ENCODE results near the gene THOC6. TPM values are rescaled to one million over a fixed set of nuclear protein-coding genes. Genes with fewer than 3 reads are reported as not detected.
"Not testable (repeated sequence)": the region's sequence is repeated elsewhere in the genome, so short reads cannot be mapped to it uniquely, and the experiment has no call there.

THOC6 gene
- total RNA-seq, 1 donor from 2014 or later = 16.6 TPM

DNA sequence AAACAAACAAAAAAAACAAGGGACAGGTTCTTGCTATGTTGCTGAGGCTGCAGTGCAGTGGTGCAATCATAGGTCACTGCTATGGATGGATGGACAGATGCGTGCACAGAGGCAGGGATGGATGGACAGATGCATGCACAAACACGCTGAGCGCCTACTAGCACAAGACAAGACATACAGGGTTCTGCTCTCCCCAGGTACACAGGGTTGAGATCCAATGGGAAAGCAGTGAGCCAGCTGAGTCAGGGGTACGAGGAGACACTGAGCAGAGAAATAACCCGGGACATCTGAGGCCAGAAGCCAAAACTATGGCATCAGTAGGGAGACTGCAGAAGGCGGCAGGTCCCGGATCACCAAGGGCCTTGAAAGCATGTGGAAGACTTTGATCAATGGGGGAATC is 47.8 kb downstream of the THOC6 start:
- Histone ChIP-seq H3K79me2 (ENCODE audit: low read depth) (no peaks in the 10 kb centered on the region), H4K20me1 (ENCODE audit: low read depth) (no peaks in the 10 kb centered on the region), H3F3A (ENCODE audit: low read depth) (no peaks in the 10 kb centered on the region), H3K27ac (no peak overlapping the region), H2AFZ (replicated peaks) (no peak overlapping the region), H3K36me3 (no peaks in the 10 kb centered on the region), H3K4me3 (no peak overlapping the region), H3K27me3 (no peaks in the 10 kb centered on the region), H3K9ac (no peak overlapping the region), H3K4me2 (no peak overlapping the region), H3K4me1 (no peaks in the 10 kb centered on the region), H3K9me3 (ENCODE audit: low read depth) (no peaks in the 10 kb centered on the region)
- peak overlapping the region; percentile 82 for H3K27ac Mint-ChIP-seq
- H3K27me3 Mint-ChIP-seq (ENCODE audit: insufficient read depth, low read depth) = peaks cover 17% of the 10 kb centered on the region
- peaks cover 9% of the 10 kb centered on the region for H3K4me1 Mint-ChIP-seq
- TF ChIP-seq, protein P1, sequence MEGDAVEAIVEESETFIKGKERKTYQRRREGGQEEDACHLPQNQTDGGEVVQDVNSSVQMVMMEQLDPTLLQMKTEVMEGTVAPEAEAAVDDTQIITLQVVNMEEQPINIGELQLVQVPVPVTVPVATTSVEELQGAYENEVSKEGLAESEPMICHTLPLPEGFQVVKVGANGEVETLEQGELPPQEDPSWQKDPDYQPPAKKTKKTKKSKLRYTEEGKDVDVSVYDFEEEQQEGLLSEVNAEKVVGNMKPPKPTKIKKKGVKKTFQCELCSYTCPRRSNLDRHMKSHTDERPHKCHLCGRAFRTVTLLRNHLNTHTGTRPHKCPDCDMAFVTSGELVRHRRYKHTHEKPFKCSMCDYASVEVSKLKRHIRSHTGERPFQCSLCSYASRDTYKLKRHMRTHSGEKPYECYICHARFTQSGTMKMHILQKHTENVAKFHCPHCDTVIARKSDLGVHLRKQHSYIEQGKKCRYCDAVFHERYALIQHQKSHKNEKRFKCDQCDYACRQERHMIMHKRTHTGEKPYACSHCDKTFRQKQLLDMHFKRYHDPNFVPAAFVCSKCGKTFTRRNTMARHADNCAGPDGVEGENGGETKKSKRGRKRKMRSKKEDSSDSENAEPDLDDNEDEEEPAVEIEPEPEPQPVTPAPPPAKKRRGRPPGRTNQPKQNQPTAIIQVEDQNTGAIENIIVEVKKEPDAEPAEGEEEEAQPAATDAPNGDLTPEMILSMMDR (IDR thresholded peaks at IDR 0.05) = no peak
- no peak for TF ChIP-seq EZH2phosphoT487 (IDR thresholded peaks at IDR 0.05)
- TF ChIP-seq EZH2 (IDR thresholded peaks at IDR 0.05) = no peak
- H3K9me3 Mint-ChIP-seq = no peaks in the 10 kb centered on the region
- no peaks in the 10 kb centered on the region for H3K36me3 Mint-ChIP-seq
- DNase-seq (ENCODE audit: low spot score) = no peak
- H3K4me3 Mint-ChIP-seq = no peak overlapping the region

DNA sequence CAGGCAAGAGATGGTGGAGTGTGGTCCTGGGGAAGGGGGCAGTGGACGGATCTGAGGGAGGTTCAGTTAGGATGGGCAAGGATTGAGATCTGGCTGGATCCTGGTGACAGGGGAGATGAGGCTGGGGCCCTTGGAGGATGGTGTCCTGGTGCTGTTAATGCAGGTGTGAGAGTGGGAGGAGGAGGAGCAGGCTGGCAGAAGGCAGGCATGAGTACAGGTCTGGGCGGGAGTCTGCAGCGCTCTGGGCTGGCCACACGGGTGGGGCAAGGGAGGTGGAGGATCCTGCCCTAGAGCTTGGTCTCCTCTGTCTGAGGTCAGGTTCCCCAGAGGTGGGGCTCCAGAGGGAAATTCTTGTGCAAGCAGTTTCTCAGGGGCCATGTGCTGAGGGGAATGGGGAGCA is 48.3 kb downstream of the THOC6 start:
- H3K79me2 ChIP-seq (ENCODE audit: low read depth); H3K36me3 Mint-ChIP-seq; H4K20me1 ChIP-seq (ENCODE audit: low read depth); H3K4me3 Mint-ChIP-seq; H3K4me1 ChIP-seq; H3K4me1 Mint-ChIP-seq; H3K27ac ChIP-seq; DNase-seq (ENCODE audit: low spot score); H3K9me3 ChIP-seq (ENCODE audit: low read depth); H3F3A ChIP-seq (ENCODE audit: low read depth); H3K36me3 ChIP-seq; H3K4me2 ChIP-seq; H3K9ac ChIP-seq; H3K9me3 Mint-ChIP-seq; H3K4me3 ChIP-seq; H2AFZ ChIP-seq (replicated peaks); H3K27me3 ChIP-seq: not testable (repeated sequence)
- H3K27ac Mint-ChIP-seq = peak overlapping the region; percentile 82
- peaks cover 17% of the 10 kb centered on the region for H3K27me3 Mint-ChIP-seq (ENCODE audit: insufficient read depth, low read depth)

DNA sequence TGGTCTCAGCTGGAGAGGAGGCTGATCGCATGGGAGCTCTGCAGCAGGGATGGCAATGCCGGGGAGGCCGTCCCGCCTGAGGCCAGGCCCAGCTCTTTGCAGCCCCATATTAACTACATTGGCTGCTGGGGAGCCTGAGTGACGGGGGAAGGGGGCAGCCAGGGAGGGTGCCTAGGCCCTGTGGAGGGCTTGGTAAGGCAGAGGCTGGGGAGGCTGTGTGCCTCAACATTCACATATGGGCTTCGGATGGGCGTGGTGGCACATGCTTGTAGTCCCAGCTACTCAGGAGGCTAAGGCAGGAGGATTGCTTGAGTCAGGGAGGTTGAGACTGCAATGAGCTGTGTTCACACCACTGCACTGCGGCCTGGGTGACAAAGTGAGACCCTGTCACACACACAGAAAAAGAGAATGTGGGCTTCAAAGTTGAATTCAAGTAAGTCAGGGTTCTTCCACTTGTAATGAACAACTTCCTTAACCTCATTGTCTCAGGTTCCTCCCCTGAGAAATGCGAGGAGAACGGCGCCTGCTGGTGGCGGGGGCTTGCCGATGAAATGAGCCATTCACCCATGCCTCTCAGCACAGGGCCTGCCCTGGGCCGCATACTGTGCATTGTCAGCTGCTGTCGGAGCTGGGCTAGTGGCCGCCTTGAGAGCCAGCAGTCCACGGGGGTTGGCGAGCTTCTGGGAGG is 48.9 kb downstream of the THOC6 start:
- not testable (repeated sequence) for H3K79me2 ChIP-seq (ENCODE audit: low read depth); H3K27me3 ChIP-seq; H3K4me1 Mint-ChIP-seq; DNase-seq (ENCODE audit: low spot score); H4K20me1 ChIP-seq (ENCODE audit: low read depth); H3K4me1 ChIP-seq; H3K4me3 ChIP-seq; H3K9ac ChIP-seq; H2AFZ ChIP-seq (replicated peaks); H3K4me2 ChIP-seq; H3F3A ChIP-seq (ENCODE audit: low read depth); H3K4me3 Mint-ChIP-seq; H3K9me3 Mint-ChIP-seq; H3K27ac Mint-ChIP-seq; H3K9me3 ChIP-seq (ENCODE audit: low read depth); H3K27ac ChIP-seq; H3K36me3 ChIP-seq; H3K36me3 Mint-ChIP-seq
- H3K27me3 Mint-ChIP-seq (ENCODE audit: insufficient read depth, low read depth) = peaks cover 17% of the 10 kb centered on the region

DNA sequence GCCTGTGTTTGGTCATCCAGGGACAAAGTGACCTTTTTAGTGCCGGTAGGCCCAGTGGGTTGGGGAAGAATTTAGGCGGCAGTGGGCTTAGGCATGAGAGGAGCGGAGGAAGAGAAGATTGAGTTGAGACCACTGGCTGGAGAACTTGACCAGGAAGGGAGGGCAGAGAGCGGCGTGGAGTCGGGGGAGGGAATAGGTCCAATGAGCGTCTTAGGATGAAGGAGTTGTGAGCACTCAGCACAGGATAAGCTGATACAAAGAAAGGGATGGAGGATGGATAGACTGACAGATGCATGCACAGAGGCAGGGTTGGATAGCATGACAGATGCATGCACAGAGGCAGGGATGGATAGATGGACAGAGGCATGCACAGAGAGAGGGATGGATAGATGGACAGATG is 49.6 kb downstream of the THOC6 start:
- Histone ChIP-seq H3F3A (ENCODE audit: low read depth) (no peaks in the 10 kb centered on the region), H3K4me3 (no peak overlapping the region), H3K27me3 (no peaks in the 10 kb centered on the region), H3K4me1 (no peaks in the 10 kb centered on the region), H3K27ac (no peak overlapping the region), H4K20me1 (ENCODE audit: low read depth) (no peaks in the 10 kb centered on the region), H2AFZ (replicated peaks) (no peak overlapping the region), H3K9ac (no peak overlapping the region), H3K36me3 (no peaks in the 10 kb centered on the region), H3K79me2 (ENCODE audit: low read depth) (no peaks in the 10 kb centered on the region), H3K4me2 (no peak overlapping the region), H3K9me3 (ENCODE audit: low read depth) (no peaks in the 10 kb centered on the region)
- Mint-ChIP-seq H3K4me1 (peaks cover 9% of the 10 kb centered on the region), H3K9me3 (no peaks in the 10 kb centered on the region), H3K27ac (no peak overlapping the region), H3K27me3 (ENCODE audit: insufficient read depth, low read depth) (peaks cover 17% of the 10 kb centered on the region), H3K36me3 (no peaks in the 10 kb centered on the region), H3K4me3 (no peak overlapping the region)
- TF ChIP-seq, protein P1 (IDR thresholded peaks at IDR 0.05) = no peak
- no peak for TF ChIP-seq EZH2phosphoT487 (IDR thresholded peaks at IDR 0.05)
- no peak for TF ChIP-seq EZH2 (IDR thresholded peaks at IDR 0.05)
- DNase-seq (ENCODE audit: low spot score) = no peak

All from neural progenitor cell (in vitro differentiated cells).